ENCODE measurements around the gene KPNA6. TPM values are rescaled to one million over a fixed set of nuclear protein-coding genes. Genes with fewer than 3 reads are reported as not detected.
A peak's percentile ranks its signal among the peaks of the same experiment; 100 is the strongest.

Gene KPNA6
- total and polyA plus RNA-seq, 9 of the 15 experiments (the other 6 are each of a cell fraction or from before 2014, with no cell fraction given), result 20.1 to 54.6 (median 32.2) TPM

DNA sequence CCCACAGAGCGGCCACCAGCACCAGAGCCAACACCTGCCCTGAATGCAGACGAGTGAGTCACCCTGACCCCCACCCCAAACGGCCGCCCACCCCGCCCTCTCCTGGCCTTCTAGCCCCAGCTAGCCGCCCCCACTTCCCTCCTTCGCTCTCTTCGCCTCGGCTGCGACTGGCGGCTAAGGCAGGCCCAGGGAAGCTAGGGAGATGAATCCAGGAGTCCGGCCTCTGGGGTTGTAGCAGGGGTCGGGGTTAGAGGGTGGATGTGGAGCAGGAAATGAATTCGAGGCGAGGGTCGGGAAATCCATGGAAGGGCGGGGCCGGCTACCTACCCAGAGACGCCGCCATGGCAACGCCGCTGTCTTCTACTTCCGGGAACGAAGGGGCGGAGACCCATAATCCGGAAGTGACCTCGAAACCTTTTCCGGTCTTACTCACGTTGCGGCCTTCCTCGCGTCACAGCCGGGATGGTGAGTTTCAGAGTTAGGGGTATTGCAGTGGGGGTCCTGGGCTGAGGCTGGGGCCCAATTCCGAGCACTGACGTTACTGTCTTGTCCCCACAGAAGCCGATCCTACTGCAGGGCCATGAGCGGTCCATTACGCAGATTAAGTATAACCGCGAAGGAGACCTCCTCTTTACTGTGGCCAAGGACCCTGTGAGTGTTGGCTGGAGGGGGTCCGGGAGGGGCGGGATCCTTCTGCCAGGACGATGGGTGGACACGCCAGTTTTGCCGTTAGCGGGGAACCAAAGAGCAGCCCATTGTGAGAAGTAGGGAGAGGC is 114.3 kb downstream of the KPNA6 start, which contains the start of the genes EIF3I and TMEM234 (continued):
- TF ChIP-seq, protein P1, sequence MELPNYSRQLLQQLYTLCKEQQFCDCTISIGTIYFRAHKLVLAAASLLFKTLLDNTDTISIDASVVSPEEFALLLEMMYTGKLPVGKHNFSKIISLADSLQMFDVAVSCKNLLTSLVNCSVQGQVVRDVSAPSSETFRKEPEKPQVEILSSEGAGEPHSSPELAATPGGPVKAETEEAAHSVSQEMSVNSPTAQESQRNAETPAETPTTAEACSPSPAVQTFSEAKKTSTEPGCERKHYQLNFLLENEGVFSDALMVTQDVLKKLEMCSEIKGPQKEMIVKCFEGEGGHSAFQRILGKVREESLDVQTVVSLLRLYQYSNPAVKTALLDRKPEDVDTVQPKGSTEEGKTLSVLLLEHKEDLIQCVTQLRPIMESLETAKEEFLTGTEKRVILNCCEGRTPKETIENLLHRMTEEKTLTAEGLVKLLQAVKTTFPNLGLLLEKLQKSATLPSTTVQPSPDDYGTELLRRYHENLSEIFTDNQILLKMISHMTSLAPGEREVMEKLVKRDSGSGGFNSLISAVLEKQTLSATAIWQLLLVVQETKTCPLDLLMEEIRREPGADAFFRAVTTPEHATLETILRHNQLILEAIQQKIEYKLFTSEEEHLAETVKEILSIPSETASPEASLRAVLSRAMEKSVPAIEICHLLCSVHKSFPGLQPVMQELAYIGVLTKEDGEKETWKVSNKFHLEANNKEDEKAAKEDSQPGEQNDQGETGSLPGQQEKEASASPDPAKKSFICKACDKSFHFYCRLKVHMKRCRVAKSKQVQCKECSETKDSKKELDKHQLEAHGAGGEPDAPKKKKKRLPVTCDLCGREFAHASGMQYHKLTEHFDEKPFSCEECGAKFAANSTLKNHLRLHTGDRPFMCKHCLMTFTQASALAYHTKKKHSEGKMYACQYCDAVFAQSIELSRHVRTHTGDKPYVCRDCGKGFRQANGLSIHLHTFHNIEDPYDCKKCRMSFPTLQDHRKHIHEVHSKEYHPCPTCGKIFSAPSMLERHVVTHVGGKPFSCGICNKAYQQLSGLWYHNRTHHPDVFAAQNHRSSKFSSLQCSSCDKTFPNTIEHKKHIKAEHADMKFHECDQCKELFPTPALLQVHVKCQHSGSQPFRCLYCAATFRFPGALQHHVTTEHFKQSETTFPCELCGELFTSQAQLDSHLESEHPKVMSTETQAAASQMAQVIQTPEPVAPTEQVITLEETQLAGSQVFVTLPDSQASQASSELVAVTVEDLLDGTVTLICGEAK (IDR thresholded peaks at IDR 0.05), result peak; percentile 97
- TF ChIP-seq, protein P1 (CRISPR knock-in tag; IDR thresholded peaks at IDR 0.05), result no peak
- TF ChIP-seq NFE2L1 (tag; IDR thresholded peaks at IDR 0.05; ENCODE audit: borderline replicate concordance, low read depth) (no peak), DNMT1 (IDR thresholded peaks at IDR 0.05) (no peak), ZBTB7A (IDR thresholded peaks at IDR 0.05; ENCODE audit: borderline replicate concordance, control insufficient read depth, low read depth, low read length) (peak; percentile 72), ZFPM2 (CRISPR knock-in tag; IDR thresholded peaks at IDR 0.05) (no peak), KAT7 (CRISPR knock-in tag; IDR thresholded peaks at IDR 0.05; ENCODE audit: borderline replicate concordance) (0 out of 2 replicates have a peak, but pooled peaks have one; percentile 43), ERF (CRISPR knock-in tag; IDR thresholded peaks at IDR 0.05) (0 out of 2 replicates have a peak, but pooled peaks have one; percentile 15), FOXK2 (conservative IDR thresholded peaks at IDR 0.05 in 1 of 2, IDR thresholded peaks at IDR 0.05 in 1 of 2; ENCODE audit: low read depth in 2 of 2) (peak; percentile 24 to 78; a peak in 2 of 4 replicates), ZFX (CRISPR knock-in tag; IDR thresholded peaks at IDR 0.05) (peak; percentile 98)
- TF ChIP-seq, protein P2, sequence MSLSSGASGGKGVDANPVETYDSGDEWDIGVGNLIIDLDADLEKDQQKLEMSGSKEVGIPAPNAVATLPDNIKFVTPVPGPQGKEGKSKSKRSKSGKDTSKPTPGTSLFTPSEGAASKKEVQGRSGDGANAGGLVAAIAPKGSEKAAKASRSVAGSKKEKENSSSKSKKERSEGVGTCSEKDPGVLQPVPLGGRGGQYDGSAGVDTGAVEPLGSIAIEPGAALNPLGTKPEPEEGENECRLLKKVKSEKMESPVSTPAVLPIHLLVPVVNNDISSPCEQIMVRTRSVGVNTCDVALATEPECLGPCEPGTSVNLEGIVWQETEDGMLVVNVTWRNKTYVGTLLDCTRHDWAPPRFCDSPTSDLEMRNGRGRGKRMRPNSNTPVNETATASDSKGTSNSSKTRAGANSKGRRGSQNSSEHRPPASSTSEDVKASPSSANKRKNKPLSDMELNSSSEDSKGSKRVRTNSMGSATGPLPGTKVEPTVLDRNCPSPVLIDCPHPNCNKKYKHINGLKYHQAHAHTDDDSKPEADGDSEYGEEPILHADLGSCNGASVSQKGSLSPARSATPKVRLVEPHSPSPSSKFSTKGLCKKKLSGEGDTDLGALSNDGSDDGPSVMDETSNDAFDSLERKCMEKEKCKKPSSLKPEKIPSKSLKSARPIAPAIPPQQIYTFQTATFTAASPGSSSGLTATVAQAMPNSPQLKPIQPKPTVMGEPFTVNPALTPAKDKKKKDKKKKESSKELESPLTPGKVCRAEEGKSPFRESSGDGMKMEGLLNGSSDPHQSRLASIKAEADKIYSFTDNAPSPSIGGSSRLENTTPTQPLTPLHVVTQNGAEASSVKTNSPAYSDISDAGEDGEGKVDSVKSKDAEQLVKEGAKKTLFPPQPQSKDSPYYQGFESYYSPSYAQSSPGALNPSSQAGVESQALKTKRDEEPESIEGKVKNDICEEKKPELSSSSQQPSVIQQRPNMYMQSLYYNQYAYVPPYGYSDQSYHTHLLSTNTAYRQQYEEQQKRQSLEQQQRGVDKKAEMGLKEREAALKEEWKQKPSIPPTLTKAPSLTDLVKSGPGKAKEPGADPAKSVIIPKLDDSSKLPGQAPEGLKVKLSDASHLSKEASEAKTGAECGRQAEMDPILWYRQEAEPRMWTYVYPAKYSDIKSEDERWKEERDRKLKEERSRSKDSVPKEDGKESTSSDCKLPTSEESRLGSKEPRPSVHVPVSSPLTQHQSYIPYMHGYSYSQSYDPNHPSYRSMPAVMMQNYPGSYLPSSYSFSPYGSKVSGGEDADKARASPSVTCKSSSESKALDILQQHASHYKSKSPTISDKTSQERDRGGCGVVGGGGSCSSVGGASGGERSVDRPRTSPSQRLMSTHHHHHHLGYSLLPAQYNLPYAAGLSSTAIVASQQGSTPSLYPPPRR (CRISPR knock-in tag; IDR thresholded peaks at IDR 0.05; ENCODE audit: borderline replicate concordance), result peak; percentile 61; the same call in 1 of the 2 replicates
